Left ventricle myocardium inferior (tissue), 1 donor: Measurements from ENCODE around the gene WDR88. TPM values are rescaled to one million over a fixed set of nuclear protein-coding genes. Genes with fewer than 3 reads are reported as not detected.

Source experiments
- DNase-seq: peaks from one replicate; pipeline ENCODE4 v3.0.0-alpha.2; 2020
- H3K27ac ChIP-seq: fragments of 200-600 bp; replicated peaks from 2 replicates; pipeline ENCODE4 v1.8.0; 2021
- H3K27me3 ChIP-seq: fragments of 200-600 bp; 2 replicates; pipeline ENCODE4 v1.8.0; 2021; ENCODE audit warnings: low read depth
- H3K36me3 ChIP-seq: fragments of 200-600 bp; 2 replicates; pipeline ENCODE4 v1.8.0; 2021
- H3K4me1 ChIP-seq: fragments of 200-600 bp; 2 replicates; pipeline ENCODE4 v1.8.0; 2021
- H3K4me3 ChIP-seq: fragments of 200-600 bp; 2 replicates; pipeline ENCODE4 v1.8.0; 2021; ENCODE audit warnings: mild to moderate bottlenecking, moderate library complexity
- H3K9me3 ChIP-seq: fragments of 200-600 bp; replicated peaks from 2 replicates; pipeline ENCODE4 v1.8.0; 2021
- CTCF ChIP-seq: fragments of 200-600 bp; IDR thresholded peaks from 2 replicates; pipeline ENCODE4 v1.8.0; 2021; ENCODE audit warnings: antibody characterized with exemption, mild to moderate bottlenecking, borderline replicate concordance
- intact Hi-C: fragments of 100-400 bp; cut with micrococcal nuclease; formaldehyde crosslinking; loops from one replicate; pipeline ENCODE4 v1.11.0; 2022
- total RNA-seq: library from RNA; stranded (reverse); fragmentation: NEBNext Ultra II Directional; extraction: Animal tissue kit (Norgen Biotek cat#: 25700); gene quantifications from one replicate; pipeline ENCODE4 v1.2.1, GENCODE V29; 2021
- donor health status: DM: no; HTN: yes; CAD: no; lungs with severe emphysema.

The WDR88 gene
- total RNA-seq, 1 donor from 2014 or later = not detected

- intact Hi-C loops = no loop called here
- H3K9me3 ChIP-seq = no peaks in the 10 kb centered on the region
- peaks cover 47% of the 10 kb centered on the region for H3K4me1 ChIP-seq
- no peak overlapping the region for H3K27ac ChIP-seq
- H3K27me3 ChIP-seq = no peaks in the 10 kb centered on the region
- no peaks in the 10 kb centered on the region for H3K36me3 ChIP-seq
- TF ChIP-seq CTCF = no peak
- no peak for DNase-seq
- no peak overlapping the region for H3K4me3 ChIP-seq
Measured at GRCh38 chr19:33174186-33174585, 42.3 kb downstream of the WDR88 start.

- peak overlapping the region; percentile 97 for H3K27ac ChIP-seq
- no peak for TF ChIP-seq CTCF
- H3K36me3 ChIP-seq = no peaks in the 10 kb centered on the region
- peaks cover 47% of the 10 kb centered on the region for H3K4me1 ChIP-seq
- no peak for DNase-seq
- no peaks in the 10 kb centered on the region for H3K27me3 ChIP-seq
- intact Hi-C loops = no loop called here
- H3K4me3 ChIP-seq = peak overlapping the region; percentile 89
- no peaks in the 10 kb centered on the region for H3K9me3 ChIP-seq
Measured at GRCh38 chr19:33175156-33175782, 43.4 kb downstream of the WDR88 start.

DNA sequence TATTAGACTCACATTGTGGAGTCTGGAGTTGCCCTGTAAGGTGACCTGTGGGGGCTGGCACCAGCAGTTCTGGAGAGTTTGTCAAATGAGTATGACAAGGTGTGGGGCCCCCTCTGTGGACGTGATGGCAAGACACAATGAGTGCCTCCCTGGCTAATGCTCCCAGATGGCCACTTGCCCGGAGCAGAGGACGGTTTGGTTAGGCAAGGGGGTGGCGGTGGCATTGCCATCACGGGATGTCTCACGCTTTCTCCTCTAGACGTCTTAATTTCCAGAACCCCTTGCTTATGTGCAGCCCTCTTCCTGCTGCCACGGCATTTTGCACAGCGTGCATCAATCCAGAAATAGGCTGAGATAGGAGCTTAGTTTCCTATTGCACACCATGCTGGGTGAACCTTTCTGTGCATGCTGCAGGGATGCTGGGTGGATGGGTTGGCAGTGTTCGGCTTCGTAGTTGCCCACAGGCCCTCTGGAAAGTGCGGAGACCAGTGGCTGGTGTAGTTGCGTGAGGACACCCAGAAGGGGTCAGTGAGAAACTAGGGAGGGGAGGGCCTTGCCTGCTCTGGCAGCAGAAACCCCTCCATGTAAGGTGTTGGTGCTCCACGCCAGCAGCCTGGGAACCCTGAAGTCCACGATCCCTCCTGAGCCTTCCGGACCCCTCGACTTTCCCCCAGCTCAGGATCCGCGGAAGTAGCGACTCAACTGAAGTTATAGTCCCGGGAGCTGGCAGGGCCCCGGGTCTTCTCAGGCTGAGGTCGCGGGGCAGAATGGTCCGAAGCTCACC is 44.2 kb downstream of the WDR88 start:
- peak overlapping the region; percentile 89 for H3K4me3 ChIP-seq
- H3K4me1 ChIP-seq = peaks cover 47% of the 10 kb centered on the region
- H3K9me3 ChIP-seq = no peaks in the 10 kb centered on the region
- DNase-seq = no peak
- H3K27ac ChIP-seq = peak overlapping the region; percentile 97
- H3K27me3 ChIP-seq = no peaks in the 10 kb centered on the region
- H3K36me3 ChIP-seq = no peaks in the 10 kb centered on the region
- TF ChIP-seq CTCF = no peak
- intact Hi-C loops = no loop called here

GRCh38 chr19:33176670-33177416 is 44.9 kb downstream of the WDR88 start:
- no peaks in the 10 kb centered on the region for H3K9me3 ChIP-seq
- peaks cover 47% of the 10 kb centered on the region for H3K4me1 ChIP-seq
- DNase-seq = peak; percentile 95
- H3K27ac ChIP-seq = peak overlapping the region; percentile 97
- no peaks in the 10 kb centered on the region for H3K27me3 ChIP-seq
- intact Hi-C loops = no loop called here
- peak; percentile 42 for TF ChIP-seq CTCF
- no peaks in the 10 kb centered on the region for H3K36me3 ChIP-seq
- peak overlapping the region; percentile 89 for H3K4me3 ChIP-seq

- no peak for DNase-seq
- H3K9me3 ChIP-seq = no peaks in the 10 kb centered on the region
- H3K27ac ChIP-seq = peak overlapping the region; percentile 97
- intact Hi-C loops = no loop called here
- H3K36me3 ChIP-seq = no peaks in the 10 kb centered on the region
- peak overlapping the region; percentile 89 for H3K4me3 ChIP-seq
- peaks cover 47% of the 10 kb centered on the region for H3K4me1 ChIP-seq
- TF ChIP-seq CTCF = peak; percentile 63
- no peaks in the 10 kb centered on the region for H3K27me3 ChIP-seq
Measured at GRCh38 chr19:33177417-33177979, 45.6 kb downstream of the WDR88 start.
